NCI-H510A (cell line): Measurements from ENCODE around the gene ADAMTS2.

Source experiments
- DNase-seq: peaks from one replicate; lab custom pipeline; 2025; lab: John Stamatoyannopoulos, UW

The ADAMTS2 gene

DNA sequence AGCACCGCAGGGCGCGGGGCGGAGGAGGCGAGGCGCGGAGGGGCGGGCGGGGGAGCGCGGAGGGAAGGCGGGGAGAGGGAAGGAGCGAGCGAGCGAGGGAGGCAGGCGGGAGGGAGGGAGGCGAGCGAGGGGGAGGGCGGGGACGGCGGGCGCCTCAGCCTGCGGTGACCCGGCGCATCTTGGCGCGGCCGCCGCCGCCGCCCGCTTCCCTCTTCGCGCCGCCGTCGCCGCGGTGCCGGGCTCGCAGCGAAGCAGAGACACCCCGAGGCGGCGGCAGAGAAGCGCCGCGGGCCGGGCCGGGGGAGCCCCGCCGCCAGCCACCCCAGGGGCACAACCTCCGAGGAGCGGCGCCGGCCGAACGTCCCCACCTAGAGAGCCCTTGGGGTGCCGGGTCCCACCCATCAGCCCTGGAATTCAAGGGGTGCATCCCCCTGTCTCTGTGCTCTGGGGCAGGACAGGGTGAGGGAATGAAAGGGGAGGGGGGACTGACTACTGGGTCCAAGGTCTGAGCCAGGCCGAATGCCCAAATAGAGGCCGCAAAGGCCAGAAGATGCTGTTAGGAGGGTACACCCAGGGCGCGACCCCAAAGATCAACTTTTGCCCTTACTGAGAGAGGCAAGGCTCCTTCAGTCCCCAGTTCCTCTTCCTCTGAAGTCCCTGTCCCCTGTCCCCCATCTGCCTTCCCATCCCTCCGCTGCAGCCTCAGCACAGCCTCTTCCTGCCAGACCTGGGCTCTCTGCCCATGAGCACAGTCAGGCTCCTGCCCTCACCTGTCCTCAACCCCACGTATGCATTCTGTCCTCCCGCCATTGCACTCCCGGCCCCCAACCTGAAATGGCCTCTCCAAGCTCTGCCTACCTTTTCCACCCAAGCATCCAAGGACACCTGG is at the start of gene ADAMTS2:
Gene ADAMTS2, minus strand, starts transcription at position 29 of the 889 bp plus-strand sequence. CDS start 133 bp downstream, outside the sequence.
- DNase-seq = no peak

DNA sequence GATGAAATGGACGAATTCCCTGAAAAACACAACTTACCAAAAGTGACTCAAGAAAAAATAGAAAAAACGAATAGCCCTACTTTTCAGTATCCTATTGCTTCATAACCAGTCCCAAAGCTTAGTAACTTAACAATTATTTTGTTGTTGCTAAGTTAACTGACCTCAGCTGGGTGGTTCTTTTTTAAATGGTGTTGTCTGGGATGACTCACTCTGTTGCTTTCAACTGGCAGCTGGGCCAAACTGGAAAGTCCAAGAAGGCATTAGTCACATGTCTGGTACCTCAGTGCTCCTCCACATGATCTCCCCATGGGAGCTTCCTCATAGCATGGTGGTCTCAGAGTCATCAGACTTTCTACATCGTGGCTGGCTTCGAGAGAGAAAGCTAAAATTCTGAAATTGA is 47.8 kb upstream of the ADAMTS2 start:
- no peak for DNase-seq

DNA sequence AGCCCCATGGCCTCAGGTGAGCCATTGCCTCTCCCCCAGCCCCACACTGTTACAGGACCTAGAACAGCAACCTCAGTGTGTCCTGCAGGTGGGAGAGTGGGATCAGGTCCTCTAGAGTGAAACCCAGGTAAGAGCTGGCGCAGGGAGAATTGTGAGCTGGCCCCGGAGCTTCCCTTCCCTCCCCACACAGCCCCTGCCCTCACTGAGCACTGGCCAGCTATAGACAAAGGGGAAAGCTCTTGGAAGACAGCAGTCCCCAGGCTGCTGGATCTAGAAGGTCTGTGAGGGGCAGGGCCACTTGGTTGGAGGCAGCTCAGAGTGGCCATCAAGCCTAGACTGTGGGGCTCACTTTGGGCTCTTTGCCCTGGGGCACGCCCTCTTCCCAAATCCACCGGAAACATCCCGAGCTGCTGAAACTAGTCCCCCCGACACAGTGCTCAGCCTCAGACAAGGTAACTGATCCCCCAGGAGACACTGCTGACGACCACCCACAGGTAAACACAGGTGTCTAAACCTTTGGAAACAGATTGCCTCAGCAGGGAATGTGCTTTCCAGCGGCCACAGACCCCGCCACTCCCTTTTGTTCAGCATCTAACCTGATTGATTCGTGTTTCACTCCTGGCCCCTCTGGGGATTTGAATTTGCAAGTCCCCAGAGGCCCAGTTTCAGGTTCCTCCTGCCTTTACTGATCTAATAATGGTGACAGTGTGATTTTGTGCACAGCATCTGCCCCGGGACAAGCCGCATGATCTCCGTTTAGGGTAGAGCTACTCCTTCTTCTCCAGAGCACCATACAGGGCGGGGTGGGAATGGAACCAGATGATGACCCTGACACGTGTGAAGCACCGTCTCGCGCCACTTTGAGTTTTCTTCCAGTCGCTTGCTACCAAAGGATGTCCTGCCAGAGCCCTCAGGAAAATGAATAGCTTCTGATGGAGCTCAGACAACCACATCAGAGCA is 42.2 kb upstream of the ADAMTS2 start:
- no peak for DNase-seq

DNA sequence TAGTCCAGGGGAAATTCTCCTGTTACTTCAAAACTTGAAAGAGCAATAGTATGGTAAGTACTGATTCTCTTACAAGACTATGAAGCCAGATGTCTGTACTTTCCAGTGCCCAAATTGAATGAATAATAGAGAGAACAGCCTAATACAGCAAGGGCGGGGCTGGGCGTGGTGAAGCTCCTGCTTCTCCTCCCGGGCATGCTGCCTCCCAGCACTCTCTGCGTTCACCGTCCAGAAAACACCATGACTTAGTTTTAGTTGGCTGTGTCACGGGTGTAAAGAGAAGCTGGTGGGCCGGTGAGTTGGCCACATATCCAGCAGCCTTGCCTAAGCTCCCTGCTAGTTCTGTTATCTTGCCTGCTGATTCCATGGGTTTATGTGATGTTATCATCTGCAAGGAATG is 40.7 kb upstream of the ADAMTS2 start:
- no peak for DNase-seq

DNA sequence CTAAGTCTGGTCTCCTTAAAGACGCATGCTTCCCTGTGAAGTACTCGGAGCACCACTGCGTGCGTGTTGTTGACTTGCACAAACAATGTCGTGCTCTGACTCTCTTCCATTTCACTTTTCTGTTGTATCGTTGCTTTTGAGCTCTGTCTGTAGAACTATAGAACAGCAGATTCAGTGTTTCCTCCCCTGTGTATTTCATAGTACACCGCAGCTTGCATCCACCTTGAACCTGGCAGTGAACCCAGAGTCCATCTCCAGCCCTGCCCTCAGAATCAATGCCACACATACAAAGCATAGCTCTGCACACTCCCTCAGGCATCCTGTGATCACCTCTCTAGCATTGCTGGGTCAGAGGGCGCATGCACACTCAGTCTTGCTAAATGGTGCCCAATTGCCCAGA is 37.2 kb upstream of the ADAMTS2 start:
- DNase-seq = no peak

DNA sequence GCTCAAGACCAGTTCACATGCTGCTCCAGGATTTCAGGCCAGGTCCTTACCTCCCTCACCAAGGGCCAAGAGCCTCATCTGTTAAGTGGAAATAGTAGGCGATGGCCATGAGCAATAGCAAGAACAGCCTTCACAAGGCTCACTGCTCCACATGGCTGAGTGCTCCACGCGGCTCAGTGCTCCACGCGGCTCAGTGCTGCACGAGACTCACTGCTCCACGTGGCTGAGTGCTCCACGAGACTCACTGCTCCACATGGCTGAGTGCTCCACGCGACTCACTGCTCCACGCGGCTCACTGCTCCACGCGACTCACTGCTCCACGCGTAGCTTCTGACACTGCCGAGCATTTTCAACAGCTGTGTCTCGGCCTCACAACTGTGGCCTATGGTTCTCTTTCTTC is 36.4 kb upstream of the ADAMTS2 start:
- no peak for DNase-seq

DNA sequence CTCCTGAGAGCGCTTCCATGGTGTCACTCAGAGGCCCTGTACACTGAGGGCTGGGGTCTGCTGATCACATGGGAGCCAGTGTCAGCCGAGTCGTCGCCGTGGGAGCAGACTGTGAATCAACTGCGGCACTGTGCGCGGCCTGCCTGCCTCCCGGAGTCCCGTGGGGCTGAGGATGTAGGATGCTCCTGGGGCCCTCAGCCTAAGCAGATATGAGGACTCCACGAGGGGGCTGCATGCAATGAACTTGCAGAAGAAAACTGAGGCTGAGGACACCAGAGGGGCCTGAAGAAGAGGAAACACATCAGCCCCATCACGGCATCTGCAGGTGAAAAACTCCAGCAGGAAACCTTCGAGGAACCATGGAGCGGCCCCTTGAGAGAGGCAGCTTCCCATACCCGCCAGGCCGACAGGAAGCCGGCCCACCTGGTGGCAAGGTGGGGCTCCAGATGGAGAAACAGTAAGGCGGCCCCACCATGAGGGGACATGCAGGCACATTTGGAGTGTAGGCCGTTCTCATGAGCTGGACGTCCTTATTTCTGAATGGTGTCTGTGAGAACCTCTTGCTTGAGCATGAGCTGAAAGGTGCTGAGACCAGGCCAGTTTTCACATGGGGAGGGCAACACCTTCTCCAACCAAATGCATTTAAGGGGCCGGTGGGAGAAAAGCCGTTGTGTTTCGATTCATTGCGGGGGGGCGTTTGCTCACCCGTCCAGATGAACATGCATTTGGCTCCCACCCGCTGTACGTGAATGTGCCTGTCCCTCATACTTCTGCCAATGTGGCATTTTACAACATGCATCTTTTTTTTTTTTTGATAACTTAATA is 35.2 kb upstream of the ADAMTS2 start:
- no peak for DNase-seq

DNA sequence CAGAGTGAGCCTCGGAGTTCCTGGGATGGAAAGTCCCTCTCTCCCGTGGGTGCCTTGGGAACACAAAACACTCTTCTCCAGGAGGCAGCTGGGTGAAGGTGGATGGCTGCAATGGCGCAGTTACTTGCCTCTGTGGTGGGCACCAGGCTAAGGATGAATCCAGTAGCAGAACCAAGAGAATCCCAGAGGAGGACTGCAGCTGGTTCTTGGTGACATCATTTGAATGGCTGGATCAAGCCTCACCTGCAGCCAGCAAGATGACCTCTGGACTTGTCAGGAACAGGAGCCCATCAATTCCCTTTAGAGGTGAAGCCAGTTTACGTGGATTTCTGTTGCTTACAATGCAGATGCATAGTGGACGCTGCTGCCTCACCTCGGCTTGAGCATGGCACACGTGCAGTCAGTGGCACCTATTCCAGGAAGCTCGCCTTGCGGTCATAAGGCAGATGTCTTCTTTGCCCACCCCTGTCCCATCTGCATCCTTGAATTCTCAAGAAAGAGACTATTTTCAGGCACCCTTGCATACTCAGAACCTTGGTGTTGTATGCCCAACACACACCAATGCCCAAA is 34.1 kb upstream of the ADAMTS2 start:
- DNase-seq = no peak

DNA sequence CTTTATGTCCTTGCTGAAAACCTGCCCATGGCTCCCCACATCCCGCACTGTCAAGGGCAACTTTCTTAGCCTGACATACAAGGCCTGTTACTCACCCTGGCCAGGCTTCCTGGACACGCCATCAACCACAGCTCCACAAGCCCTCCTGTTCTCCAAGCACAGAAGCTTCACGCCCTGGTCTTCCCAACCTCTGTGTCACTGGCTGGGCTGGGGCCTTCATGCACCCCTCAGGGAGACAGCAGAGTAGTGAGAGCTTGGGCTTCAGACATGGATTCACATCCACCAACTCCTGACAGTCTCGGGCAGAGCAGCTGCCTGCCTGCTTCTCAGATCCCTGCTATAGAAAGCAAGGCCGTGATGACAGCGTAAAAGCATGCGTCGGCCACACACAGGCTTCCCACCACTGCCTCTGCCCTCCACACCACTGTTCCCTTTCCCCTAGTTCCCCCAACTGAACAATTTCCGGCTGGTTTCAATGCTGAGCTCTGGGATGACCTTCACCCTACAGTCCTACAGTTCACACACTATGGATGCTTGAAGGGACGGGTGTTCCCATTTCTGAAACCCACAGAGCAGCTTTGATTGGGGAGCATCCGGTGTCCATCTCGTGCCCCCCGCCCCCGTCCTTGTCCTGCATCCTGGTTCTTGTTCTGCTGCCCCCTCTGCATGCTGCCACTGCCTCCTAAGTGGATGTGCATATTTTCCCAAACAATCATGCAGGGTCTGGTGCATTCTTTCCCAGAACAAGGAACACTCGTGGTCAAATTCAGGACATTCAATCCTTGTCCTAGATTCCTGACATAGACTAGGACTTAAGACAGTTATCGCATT is 33.4 kb upstream of the ADAMTS2 start:
- no peak for DNase-seq

DNA sequence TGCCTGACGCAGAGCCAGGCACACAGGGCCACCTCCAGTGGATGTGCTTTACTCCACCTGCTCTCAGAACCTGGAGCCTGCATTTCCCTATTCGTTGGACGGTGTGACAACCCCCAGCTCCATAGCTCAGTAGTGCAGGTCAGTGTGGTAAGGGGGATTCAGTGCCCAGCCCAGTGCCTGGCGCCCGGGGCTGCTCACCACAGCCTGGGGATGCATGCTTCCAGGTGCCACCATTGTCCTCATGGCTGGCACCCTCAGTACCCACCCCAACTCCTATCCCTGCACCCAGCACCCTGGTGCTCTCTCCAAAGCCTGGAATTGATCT is 32.8 kb upstream of the ADAMTS2 start:
- no peak for DNase-seq

DNA sequence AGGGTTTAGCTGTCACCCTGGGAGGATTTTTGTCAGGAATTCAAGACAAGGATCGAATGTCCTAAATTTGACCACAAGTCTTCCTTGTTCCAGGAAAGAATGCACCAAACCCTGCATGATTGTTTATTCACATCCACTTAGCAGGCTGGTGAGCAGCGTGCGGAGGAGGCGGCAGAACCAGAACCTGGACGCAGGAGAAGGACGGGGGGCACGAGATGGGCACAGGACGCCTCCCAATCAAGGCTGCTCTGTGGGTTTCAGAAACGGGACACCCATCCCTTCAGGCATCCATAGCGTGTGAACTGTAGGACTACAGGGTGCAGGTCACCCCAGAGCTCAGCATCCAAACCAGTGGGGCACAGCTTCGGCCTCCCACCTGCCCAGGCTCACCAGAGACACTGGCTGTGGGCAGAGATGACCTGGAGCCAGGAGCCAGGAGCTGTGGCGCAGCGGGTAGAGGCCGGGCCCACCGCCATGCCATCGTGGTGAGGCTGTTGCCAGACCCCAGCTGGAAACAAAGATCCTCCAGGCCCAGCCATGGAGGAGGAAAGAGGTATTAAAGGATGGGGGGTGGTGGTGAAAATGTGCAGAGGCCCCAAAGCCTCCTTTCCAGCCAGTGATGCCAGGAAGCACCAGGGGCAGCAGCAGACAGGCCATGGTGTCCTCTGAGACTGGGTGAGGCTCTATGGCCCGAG is 32.3 kb upstream of the ADAMTS2 start:
- DNase-seq = no peak

DNA sequence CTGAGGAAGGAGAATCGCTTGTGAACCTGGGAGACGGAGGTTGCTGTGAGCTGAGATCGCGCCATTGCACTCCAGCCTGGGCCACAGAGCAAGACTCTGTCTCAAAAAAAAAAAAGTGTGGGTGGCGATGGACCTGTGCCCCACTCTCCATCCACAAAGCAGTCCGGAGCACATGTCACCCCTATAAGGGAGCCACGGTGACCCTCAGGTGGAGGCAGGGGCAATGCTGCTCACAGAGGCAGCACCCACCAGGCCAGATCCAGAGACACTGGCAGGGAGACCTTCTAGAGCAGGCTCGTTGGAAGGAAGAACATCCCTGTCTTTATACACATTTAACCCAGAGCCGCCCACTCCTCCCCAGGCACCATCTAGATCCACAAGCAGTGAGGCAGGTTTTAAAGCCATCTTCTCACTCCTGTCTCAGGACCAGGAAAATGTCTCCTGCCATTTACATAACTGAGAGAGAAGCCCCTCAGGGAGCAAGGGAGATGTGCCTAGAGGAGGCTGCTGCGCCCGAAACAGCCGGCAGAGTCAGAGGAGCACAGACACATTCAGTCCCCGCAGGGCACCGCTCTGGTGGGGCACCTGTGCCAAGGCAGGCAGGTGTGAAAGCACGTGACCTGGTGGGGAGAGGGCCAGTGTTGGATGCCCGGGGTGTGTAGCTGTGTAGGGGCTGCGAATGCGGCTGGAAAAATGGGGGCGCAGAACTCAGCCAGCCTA is 31.6 kb upstream of the ADAMTS2 start:
- DNase-seq = no peak

DNA sequence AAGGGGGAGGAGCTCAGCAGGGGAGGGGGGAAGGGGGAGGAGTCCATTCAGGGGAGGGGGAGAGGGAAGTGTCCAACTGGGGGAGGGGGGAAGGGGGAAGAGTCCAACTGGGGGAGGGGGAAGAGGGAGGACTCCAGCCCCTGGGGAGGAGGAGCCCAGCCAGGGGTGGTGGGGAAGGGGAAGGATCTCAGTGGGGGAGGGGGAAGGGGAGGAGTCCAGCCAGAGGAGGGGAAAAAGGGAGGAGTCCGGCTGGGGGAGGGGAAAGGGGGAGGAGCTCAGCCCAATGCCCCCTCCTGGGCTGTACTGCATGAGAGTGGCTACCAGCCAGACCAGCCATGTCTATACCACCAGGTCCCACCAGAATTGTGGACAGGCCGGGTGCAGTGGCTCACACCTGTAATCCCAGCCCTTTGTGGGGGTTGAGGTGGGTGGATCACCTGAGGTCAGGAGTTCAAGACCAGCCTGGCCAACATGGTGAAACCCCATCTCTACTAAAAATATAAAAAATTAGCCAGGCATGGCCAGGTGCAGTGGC is 30.6 kb upstream of the ADAMTS2 start:
- no peak for DNase-seq

DNA sequence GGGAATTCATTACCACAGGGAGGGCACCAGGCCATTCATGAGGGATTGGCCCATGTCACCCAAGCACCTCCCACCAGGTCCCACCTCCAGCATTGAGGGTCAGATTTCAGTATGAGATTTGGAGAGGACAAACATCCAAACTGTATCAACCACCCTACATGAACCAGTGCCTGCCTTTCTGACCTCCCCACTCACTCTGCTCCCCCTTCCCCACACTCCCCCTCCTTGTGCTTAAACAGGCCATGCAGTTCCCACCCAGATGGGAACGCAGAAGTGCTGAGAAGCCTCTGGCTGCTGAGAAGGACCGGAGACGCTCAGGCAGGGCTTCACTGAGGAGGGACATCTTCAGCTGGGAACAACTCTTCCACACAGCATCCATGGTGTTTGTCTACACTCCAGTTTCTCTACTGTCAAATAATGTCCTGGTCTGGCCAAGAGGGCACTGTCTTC is 30.0 kb upstream of the ADAMTS2 start:
- no peak for DNase-seq

DNA sequence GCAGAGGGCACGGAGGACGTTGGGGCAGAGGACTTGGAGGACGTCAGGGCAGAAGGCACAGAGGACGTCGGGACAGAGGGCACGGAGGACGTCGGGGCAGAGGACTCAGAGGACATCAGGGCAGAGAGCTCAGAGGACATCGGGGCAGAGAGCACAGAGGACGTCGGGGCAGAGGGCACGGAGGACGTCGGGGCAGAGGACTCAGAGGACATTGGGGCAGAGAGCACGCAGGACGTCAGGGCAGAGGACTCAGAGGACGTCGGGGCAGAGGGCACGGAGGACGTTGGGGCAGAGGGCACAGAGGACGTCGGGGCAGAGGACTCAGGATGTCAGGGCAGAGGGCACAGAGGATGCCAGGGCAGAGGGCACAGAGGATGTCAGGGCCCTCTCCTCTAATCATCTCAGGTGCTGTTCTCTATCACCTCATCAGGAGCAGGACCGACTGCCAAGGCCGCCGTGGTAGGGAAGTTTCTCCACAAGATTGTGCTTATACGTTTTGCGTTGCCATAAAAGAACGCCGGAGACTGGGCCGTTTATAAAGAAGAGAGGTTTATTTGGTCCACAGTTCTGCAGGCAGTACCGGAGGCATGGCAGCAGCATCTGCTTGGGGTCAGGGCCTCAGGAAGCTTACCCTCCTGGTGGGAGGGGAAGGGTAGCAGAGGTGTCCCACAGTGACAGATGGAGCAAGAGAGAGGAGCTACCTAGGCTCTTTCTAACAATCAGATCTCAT is 29.4 kb upstream of the ADAMTS2 start:
- no peak for DNase-seq

DNA sequence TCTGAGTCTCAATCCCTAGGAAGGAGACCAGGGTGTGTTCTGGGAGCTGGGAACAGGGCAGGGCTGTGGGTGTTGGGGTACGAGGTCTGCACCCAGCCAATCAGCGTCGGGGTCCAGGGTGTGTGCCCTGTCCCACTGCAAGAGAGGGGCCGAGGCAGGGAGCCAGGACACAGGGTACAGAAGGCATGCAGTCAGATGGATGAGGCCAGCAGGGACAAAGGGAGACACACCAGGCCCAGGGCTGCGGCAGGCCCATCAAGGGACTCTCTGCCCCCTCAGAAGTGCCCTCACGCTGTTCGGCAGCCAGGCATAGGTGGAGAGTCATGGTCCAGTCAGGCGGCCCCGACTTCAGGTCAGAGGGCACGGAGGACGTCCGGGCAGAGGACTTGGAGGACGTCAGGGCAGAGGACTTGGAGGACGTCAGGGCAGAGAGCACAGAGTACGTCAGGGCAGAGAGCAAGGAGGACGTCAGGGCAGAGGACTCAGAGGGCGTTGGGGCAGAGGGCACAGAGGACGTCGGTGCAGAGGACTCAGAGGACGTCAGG is 28.8 kb upstream of the ADAMTS2 start:
- DNase-seq = no peak

DNA sequence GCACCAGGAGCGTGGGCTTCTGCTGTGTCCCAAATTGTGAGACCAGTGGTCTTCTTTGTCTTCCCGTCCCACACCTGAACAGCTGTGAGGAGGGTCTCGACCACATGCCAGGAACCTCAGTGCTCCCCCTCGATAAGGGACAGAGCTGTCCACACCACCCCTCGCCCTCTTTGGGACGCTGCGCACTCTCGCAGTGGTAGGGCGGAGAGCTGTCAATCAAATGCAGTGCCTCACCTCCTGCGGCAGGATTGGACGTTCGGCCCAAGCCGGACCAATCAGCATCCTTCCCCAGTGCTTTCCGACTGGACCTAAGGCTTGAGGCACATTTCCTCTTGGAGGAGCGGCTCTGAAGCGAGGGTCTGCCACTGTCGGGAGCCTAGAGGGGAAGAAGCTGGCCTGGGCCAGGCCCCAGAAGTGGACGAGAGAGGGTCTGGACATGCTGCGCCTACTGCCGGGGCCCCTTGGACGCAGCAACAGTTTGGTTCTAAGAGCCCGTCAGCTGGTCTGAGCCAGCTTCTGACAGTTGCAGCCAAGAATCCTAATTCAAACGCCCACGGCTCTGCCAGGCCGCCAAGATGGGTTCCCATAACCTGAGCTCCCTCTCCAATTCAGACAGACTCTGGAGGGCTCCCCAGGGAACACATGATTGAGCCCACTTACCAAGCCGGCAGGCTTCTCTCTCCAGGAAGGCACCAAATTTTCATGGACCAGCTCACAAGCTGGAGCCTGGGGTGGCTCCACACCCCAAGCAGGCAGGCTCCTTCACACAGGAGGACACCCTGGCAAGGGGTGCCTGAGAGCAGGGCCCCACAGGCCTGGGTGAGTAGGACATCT is 28.1 kb upstream of the ADAMTS2 start:
- no peak for DNase-seq
